K562 (cell line): ENCODE data around the gene TBX10. TPM values are rescaled to one million over a fixed set of nuclear protein-coding genes. Genes with fewer than 3 reads are reported as not detected.

ENCODE experiments used
- DMBX1 ChIP-seq: fragments of 250-450 bp; sonication (Bioruptor Pico); IDR thresholded peaks from 2 replicates; pipeline ENCODE4 v1.8.0; 2022; ENCODE audit warnings: inconsistent platforms, mild to moderate bottlenecking, moderate library complexity, borderline replicate concordance
- GTF2A2 ChIP-seq: IDR thresholded peaks from 2 replicates; pipeline ENCODE4 v1.6.1; 2016; ENCODE audit warnings: mild to moderate bottlenecking, missing genetic modification characterization, missing compliant biosample characterization
- HDAC8 ChIP-seq: fragments of 450-650 bp; IDR thresholded peaks from 2 replicates; pipeline ENCODE4 v1.6.1; 2016; ENCODE audit warnings: mild to moderate bottlenecking, missing genetic modification characterization, moderate library complexity, missing compliant biosample characterization
- NBN ChIP-seq: fragments of 450-650 bp; IDR thresholded peaks from 2 replicates; pipeline ENCODE4 v1.6.1; 2016; ENCODE audit warnings: low read depth, mild to moderate bottlenecking
- PRMT5 ChIP-seq: sonication (generic); formaldehyde crosslinking; IDR thresholded peaks from 2 replicates; pipeline ENCODE4 v1.5.0; 2020; ENCODE audit warnings: missing genetic modification reagents
- SETDB1 ChIP-seq: IDR thresholded peaks from one replicate; pipeline ENCODE4 v1.6.1; 2012; ENCODE audit warnings: low read length, control low read depth, inconsistent platforms
- THRAP3 ChIP-seq: fragments of 450-650 bp; IDR thresholded peaks from 2 replicates; pipeline ENCODE4 v1.6.1; 2016; ENCODE audit warnings: mild to moderate bottlenecking, inconsistent platforms, borderline replicate concordance
- polyA plus RNA-seq, 8 experiments: library from polyadenylated mRNA; depleted of rRNA in 4 of 8; stranded (reverse) in 5 of 8; unstranded in 3 of 8; fragments of >200 nt; fragmentation: Nextera tagmentation in 2 of 8; fragmentation: Illumina TruSeq in 1 of 8; extraction: Ambion mirVana in 2 of 8; extraction: Trizol in 1 of 8; gene quantifications; 2 replicates each; pipeline versions ENCODE4 v1.2.1 to v1.2.3, GENCODE V29; 2011 to 2014; ENCODE audit warnings: inconsistent platforms in 1 of 8, missing spikeins in 1 of 8
- total RNA-seq, 7 experiments: library from RNA; depleted of rRNA in 6 of 7; stranded (reverse); fragments of >200 nt in 6 of 7; fragmentation: Illumina TruSeq in 2 of 7; extraction: Trizol in 2 of 7; gene quantifications; 2 replicates each; pipeline versions ENCODE4 v1.2.1 to v1.2.3, GENCODE V29; 2011 to 2021; ENCODE audit warnings: low replicate concordance in 1 of 7
- TF ChIP-seq, protein P1 (sequence below), 2 experiments: IDR thresholded peaks in 1 of 2; conservative IDR thresholded peaks in 1 of 2; 2 replicates each; pipeline ENCODE4 v1.6.1; 2016; ENCODE audit warnings: low read depth in 2 of 2, mild to moderate bottlenecking in 1 of 2, missing compliant biosample characterization in 1 of 2, missing genetic modification characterization in 1 of 2, moderate library complexity in 1 of 2
- TF ChIP-seq, protein P2 (sequence below): fragments of 450-650 bp; IDR thresholded peaks from 2 replicates; pipeline ENCODE4 v1.6.1; 2016; ENCODE audit warnings: mild to moderate bottlenecking, moderate library complexity

Gene TBX10
- total and polyA plus RNA-seq, 9 of the 15 experiments (the other 6 are each of a cell fraction or from before 2014, with no cell fraction given) = not detected

DNA sequence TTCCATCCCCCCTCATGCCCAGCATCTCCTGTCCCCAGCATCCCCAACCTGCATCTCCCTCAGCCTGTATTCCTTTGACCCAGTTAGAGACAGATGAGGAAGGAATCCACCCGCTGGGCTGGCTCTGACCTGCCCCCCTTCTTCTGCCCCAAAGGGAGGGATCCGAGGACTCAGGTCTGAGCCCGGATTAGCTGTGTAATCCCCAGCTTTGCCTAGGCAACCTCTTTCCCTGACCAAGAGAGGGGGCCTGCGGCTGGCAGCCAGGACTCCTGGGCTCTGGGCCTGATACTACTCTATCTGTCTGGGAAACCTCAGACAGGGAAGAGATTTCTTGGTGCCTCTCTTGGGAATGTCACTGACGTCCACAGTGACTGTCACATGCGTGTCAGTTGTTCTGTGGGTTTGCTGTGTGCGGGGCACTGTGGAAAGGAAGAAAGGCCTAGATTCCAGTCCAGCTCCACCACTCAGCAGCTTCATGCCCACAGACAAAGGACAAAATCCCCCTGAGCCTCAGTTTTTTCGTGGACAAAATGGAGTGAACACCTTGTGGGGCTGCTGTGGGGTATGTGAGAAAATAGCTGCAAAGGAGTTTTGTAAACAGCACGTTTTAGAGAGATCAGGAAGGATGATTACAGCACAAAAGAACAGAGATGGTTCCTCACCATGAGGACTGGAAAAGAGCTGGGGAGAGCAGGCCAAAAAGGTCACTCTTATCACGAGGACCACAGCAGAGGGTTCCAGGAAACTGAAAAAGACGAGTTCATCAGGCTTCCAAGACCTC lies 34.1 kb downstream of the TBX10 start (continued):
- no peak; the same call in 1 of the 2 replicates for TF ChIP-seq DMBX1
- TF ChIP-seq HDAC8 (tag) = no peak
- peak; percentile 61; the same call in 1 of the 2 replicates for TF ChIP-seq GTF2A2 (tag)
- no peak for TF ChIP-seq PRMT5 (CRISPR knock-in tag)
- TF ChIP-seq, protein P1, sequence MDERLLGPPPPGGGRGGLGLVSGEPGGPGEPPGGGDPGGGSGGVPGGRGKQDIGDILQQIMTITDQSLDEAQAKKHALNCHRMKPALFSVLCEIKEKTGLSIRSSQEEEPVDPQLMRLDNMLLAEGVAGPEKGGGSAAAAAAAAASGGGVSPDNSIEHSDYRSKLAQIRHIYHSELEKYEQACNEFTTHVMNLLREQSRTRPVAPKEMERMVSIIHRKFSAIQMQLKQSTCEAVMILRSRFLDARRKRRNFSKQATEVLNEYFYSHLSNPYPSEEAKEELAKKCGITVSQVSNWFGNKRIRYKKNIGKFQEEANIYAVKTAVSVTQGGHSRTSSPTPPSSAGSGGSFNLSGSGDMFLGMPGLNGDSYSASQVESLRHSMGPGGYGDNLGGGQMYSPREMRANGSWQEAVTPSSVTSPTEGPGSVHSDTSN (CRISPR knock-in tag; IDR thresholded peaks at IDR 0.05; ENCODE audit: low read depth) = no peak
- TF ChIP-seq, protein P1 (tag; conservative IDR thresholded peaks at IDR 0.05; ENCODE audit: low read depth) = no peak
- no peak; the same call in 1 of the 2 replicates for TF ChIP-seq THRAP3
- TF ChIP-seq NBN = 0 out of 2 replicates have a peak, but pooled peaks have one; percentile 48
- TF ChIP-seq SETDB1 = no peak
- TF ChIP-seq, protein P2, sequence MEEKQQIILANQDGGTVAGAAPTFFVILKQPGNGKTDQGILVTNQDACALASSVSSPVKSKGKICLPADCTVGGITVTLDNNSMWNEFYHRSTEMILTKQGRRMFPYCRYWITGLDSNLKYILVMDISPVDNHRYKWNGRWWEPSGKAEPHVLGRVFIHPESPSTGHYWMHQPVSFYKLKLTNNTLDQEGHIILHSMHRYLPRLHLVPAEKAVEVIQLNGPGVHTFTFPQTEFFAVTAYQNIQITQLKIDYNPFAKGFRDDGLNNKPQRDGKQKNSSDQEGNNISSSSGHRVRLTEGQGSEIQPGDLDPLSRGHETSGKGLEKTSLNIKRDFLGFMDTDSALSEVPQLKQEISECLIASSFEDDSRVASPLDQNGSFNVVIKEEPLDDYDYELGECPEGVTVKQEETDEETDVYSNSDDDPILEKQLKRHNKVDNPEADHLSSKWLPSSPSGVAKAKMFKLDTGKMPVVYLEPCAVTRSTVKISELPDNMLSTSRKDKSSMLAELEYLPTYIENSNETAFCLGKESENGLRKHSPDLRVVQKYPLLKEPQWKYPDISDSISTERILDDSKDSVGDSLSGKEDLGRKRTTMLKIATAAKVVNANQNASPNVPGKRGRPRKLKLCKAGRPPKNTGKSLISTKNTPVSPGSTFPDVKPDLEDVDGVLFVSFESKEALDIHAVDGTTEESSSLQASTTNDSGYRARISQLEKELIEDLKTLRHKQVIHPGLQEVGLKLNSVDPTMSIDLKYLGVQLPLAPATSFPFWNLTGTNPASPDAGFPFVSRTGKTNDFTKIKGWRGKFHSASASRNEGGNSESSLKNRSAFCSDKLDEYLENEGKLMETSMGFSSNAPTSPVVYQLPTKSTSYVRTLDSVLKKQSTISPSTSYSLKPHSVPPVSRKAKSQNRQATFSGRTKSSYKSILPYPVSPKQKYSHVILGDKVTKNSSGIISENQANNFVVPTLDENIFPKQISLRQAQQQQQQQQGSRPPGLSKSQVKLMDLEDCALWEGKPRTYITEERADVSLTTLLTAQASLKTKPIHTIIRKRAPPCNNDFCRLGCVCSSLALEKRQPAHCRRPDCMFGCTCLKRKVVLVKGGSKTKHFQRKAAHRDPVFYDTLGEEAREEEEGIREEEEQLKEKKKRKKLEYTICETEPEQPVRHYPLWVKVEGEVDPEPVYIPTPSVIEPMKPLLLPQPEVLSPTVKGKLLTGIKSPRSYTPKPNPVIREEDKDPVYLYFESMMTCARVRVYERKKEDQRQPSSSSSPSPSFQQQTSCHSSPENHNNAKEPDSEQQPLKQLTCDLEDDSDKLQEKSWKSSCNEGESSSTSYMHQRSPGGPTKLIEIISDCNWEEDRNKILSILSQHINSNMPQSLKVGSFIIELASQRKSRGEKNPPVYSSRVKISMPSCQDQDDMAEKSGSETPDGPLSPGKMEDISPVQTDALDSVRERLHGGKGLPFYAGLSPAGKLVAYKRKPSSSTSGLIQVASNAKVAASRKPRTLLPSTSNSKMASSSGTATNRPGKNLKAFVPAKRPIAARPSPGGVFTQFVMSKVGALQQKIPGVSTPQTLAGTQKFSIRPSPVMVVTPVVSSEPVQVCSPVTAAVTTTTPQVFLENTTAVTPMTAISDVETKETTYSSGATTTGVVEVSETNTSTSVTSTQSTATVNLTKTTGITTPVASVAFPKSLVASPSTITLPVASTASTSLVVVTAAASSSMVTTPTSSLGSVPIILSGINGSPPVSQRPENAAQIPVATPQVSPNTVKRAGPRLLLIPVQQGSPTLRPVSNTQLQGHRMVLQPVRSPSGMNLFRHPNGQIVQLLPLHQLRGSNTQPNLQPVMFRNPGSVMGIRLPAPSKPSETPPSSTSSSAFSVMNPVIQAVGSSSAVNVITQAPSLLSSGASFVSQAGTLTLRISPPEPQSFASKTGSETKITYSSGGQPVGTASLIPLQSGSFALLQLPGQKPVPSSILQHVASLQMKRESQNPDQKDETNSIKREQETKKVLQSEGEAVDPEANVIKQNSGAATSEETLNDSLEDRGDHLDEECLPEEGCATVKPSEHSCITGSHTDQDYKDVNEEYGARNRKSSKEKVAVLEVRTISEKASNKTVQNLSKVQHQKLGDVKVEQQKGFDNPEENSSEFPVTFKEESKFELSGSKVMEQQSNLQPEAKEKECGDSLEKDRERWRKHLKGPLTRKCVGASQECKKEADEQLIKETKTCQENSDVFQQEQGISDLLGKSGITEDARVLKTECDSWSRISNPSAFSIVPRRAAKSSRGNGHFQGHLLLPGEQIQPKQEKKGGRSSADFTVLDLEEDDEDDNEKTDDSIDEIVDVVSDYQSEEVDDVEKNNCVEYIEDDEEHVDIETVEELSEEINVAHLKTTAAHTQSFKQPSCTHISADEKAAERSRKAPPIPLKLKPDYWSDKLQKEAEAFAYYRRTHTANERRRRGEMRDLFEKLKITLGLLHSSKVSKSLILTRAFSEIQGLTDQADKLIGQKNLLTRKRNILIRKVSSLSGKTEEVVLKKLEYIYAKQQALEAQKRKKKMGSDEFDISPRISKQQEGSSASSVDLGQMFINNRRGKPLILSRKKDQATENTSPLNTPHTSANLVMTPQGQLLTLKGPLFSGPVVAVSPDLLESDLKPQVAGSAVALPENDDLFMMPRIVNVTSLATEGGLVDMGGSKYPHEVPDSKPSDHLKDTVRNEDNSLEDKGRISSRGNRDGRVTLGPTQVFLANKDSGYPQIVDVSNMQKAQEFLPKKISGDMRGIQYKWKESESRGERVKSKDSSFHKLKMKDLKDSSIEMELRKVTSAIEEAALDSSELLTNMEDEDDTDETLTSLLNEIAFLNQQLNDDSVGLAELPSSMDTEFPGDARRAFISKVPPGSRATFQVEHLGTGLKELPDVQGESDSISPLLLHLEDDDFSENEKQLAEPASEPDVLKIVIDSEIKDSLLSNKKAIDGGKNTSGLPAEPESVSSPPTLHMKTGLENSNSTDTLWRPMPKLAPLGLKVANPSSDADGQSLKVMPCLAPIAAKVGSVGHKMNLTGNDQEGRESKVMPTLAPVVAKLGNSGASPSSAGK = peak; percentile 81; the same call in 1 of the 2 replicates
